HEK293T (cell line): ENCODE measurements around the gene TNPO3.
"Not testable (repeated sequence)": the region's sequence is repeated elsewhere in the genome, so short reads cannot be mapped to it uniquely, and the experiment has no call there.

Experiments used
- CTCF ChIA-PET: fragments of 350-600 bp; formaldehyde crosslinking; extraction: SDS; loops from one replicate; lab custom pipeline; 2021; ENCODE audit warnings: antibody characterized with exemption, inconsistent platforms; lab: Yijun Ruan, JAX
- POLR2A ChIA-PET: fragments of 350-600 bp; formaldehyde crosslinking; extraction: SDS; loops from one replicate; lab custom pipeline; 2020; ENCODE audit warnings: antibody characterized with exemption, inconsistent platforms; lab: Yijun Ruan, JAX
- DNase-seq: peaks from one replicate; pipeline ENCODE4 v3.0.0; 2012; ENCODE audit warnings: mixed read lengths; ENCODE audit errors: extremely low spot score
- ARNT ChIP-seq: fragments of 450-650 bp; IDR thresholded peaks from 2 replicates; pipeline ENCODE4 v1.6.1; 2017; ENCODE audit warnings: mild to moderate bottlenecking
- BHLHE40 ChIP-seq: fragments of 450-650 bp; IDR thresholded peaks from 2 replicates; pipeline ENCODE4 v1.6.1; 2016; ENCODE audit warnings: mild to moderate bottlenecking, moderate library complexity, borderline replicate concordance
- CTBP1 ChIP-seq: fragments of 450-650 bp; IDR thresholded peaks from 2 replicates; pipeline ENCODE4 v1.6.1; 2016; ENCODE audit warnings: borderline replicate concordance
- ELF4 ChIP-seq: fragments of 450-650 bp; IDR thresholded peaks from 2 replicates; pipeline ENCODE4 v1.6.1; 2017; ENCODE audit warnings: antibody characterized with exemption
- FOXA1 ChIP-seq: fragments of 450-650 bp; IDR thresholded peaks from 2 replicates; pipeline ENCODE4 v1.6.1; 2016; ENCODE audit warnings: mild to moderate bottlenecking
- FOXK2 ChIP-seq: fragments of 450-650 bp; IDR thresholded peaks from 2 replicates; pipeline ENCODE4 v1.6.1; 2016; ENCODE audit warnings: mild to moderate bottlenecking
- FOXM1 ChIP-seq: fragments of 450-650 bp; IDR thresholded peaks from 2 replicates; pipeline ENCODE4 v1.6.1; 2017; ENCODE audit warnings: mild to moderate bottlenecking, borderline replicate concordance
- HDGF ChIP-seq: fragments of 450-650 bp; IDR thresholded peaks from 2 replicates; pipeline ENCODE4 v1.6.1; 2017; ENCODE audit warnings: antibody characterized with exemption, borderline replicate concordance
- L3MBTL2 ChIP-seq: fragments of 450-650 bp; conservative IDR thresholded peaks from 2 replicates; pipeline ENCODE4 v1.6.1; 2016; ENCODE audit warnings: mild to moderate bottlenecking
- LEF1 ChIP-seq: fragments of 450-650 bp; IDR thresholded peaks from 2 replicates; pipeline ENCODE4 v1.6.1; 2017; ENCODE audit warnings: mild to moderate bottlenecking, borderline replicate concordance
- NFRKB ChIP-seq: fragments of 450-650 bp; IDR thresholded peaks from 2 replicates; pipeline ENCODE4 v1.6.1; 2016; ENCODE audit warnings: mild to moderate bottlenecking, moderate library complexity
- SP1 ChIP-seq: fragments of 450-650 bp; IDR thresholded peaks from 2 replicates; pipeline ENCODE4 v1.6.1; 2017
- SUZ12 ChIP-seq: fragments of 450-650 bp; IDR thresholded peaks from 2 replicates; pipeline ENCODE4 v1.6.1; 2016; ENCODE audit warnings: mild to moderate bottlenecking
- TARDBP ChIP-seq: fragments of 450-650 bp; IDR thresholded peaks from 2 replicates; pipeline ENCODE4 v1.6.1; 2016
- ZNF384 ChIP-seq: fragments of 450-650 bp; IDR thresholded peaks from 2 replicates; pipeline ENCODE4 v1.6.1; 2016
- TF ChIP-seq, protein P1 (sequence below): fragments of 450-650 bp; IDR thresholded peaks from 2 replicates; pipeline ENCODE4 v1.6.1; 2016

The TNPO3 gene

DNA sequence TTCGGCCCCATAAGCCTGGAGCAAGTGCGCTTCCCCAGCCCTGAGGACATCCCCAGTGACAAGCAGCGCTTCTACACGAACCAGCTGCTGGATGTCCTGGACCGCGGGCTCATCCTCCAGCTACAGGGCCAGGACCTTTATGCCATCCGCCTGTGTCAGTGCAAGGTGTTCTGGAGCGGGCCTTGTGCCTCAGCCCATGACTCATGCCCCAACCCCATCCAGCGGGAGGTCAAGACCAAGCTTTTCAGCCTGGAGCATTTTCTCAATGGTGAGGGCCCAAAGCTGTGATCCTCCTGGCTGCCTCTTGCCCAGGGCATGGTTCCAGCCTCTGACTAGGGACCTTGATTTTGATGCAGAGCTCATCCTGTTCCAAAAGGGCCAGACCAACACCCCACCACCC is 107.1 kb downstream of the TNPO3 start:
- ChIA-PET POLR2A (no interaction called here), CTCF (interaction anchor here (0.7 kb wide), 1 partner anchor 27 kb away, joined by 7 read pairs; no protein-coding TSS in a partner anchor)
- DNase-seq, result no peak
- no peak for TF ChIP-seq SP1
- no peak for TF ChIP-seq FOXA1
- no peak for TF ChIP-seq ZNF384
- no peak for TF ChIP-seq FOXM1
- TF ChIP-seq HDGF, result no peak
- TF ChIP-seq L3MBTL2, result no peak
- no peak for TF ChIP-seq NFRKB
- TF ChIP-seq ARNT, result no peak
- TF ChIP-seq, protein P1, sequence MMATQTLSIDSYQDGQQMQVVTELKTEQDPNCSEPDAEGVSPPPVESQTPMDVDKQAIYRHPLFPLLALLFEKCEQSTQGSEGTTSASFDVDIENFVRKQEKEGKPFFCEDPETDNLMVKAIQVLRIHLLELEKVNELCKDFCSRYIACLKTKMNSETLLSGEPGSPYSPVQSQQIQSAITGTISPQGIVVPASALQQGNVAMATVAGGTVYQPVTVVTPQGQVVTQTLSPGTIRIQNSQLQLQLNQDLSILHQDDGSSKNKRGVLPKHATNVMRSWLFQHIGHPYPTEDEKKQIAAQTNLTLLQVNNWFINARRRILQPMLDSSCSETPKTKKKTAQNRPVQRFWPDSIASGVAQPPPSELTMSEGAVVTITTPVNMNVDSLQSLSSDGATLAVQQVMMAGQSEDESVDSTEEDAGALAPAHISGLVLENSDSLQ, result no peak
- TF ChIP-seq ELF4, result no peak
- TF ChIP-seq BHLHE40, result no peak
- no peak for TF ChIP-seq FOXK2
- no peak for TF ChIP-seq CTBP1
- TF ChIP-seq TARDBP, result no peak

DNA sequence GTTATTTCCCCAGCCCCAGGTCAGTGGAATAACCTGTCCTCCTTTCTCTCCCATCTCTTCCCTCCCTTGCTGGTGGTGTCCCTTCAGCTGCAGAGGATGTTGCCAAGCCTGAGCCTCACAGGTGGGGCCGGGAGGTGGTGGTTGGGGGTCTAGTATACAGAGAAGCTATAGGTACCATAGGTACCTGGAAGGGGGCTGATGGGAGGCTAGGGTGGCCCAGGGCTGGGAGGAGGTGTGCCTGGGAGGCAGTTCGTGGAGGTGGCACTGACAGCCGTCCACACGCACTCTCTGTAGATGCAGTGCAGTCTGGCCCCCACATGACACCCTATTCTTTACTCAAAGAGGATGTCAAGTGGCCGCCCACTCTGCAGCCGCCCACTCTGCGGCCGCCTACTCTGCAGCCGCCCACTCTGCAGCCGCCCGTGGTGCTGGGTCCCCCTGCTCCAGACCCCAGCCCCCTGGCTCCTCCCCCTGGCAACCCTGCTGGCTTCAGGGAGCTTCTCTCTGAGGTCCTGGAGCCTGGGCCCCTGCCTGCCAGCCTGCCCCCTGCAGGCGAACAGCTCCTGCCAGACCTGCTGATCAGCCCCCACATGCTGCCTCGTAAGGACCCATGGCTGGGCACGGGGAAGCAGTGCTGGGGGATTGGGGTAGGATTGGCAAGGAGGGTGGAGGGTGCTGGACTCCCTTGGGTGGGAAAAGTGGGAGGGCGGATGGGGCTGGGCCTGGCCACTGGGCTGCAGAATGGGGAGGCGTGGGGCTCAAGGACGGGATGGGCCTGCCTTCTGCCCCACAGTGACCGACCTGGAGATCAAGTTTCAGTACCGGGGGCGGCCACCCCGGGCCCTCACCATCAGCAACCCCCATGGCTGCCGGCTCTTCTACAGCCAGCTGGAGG is 107.7 kb downstream of the TNPO3 start:
- no peak for DNase-seq
- ChIA-PET CTCF (no interaction called here), POLR2A (no interaction called here)
- TF ChIP-seq FOXA1 (no peak), ZNF384 (no peak), ARNT (no peak), LEF1 (no peak), HDGF (no peak), L3MBTL2 (no peak), NFRKB (no peak), BHLHE40 (no peak), ELF4 (no peak), FOXM1 (no peak), CTBP1 (no peak), SP1 (no peak), TARDBP (no peak), SUZ12 (no peak), FOXK2 (no peak)
- TF ChIP-seq, protein P1, result no peak

DNA sequence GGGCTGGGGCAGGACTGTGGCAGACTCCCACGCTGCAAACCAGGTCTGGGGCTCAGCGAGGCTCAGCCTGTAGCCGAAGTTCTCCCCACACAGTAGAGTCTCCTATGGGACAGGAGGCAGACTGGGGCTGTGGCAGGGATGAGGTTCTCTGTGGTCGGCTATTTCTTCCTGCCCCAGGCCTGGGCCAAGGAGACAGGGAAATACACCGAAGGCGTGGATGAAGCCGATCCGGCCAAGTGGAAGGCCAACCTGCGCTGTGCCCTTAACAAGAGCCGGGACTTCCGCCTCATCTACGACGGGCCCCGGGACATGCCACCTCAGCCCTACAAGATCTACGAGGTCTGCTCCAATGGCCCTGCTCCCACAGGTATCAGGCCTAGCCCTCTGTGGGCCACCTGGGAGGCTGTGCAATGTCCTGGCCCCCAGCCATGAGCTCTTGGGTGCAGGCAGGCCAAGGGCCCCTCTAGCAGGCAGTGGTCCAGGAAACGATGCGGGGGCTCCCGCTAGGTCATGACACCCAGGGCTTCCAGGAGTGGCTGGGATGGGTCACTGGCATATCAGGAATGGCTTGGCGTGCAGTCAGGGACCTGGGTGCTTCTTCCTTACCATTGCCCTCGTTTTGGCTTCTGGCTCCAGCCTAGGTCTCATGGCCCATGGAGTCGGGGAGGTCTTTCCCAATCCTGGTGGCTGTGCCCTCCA is 109.1 kb downstream of the TNPO3 start:
- POLR2A ChIA-PET, result no interaction called here
- CTCF ChIA-PET, result no interaction called here
- no peak for DNase-seq
- TF ChIP-seq ARNT (no peak), L3MBTL2 (no peak), FOXM1 (no peak), ELF4 (no peak), ZNF384 (no peak), HDGF (no peak), FOXK2 (no peak)
- TF ChIP-seq, protein P1, result no peak

DNA sequence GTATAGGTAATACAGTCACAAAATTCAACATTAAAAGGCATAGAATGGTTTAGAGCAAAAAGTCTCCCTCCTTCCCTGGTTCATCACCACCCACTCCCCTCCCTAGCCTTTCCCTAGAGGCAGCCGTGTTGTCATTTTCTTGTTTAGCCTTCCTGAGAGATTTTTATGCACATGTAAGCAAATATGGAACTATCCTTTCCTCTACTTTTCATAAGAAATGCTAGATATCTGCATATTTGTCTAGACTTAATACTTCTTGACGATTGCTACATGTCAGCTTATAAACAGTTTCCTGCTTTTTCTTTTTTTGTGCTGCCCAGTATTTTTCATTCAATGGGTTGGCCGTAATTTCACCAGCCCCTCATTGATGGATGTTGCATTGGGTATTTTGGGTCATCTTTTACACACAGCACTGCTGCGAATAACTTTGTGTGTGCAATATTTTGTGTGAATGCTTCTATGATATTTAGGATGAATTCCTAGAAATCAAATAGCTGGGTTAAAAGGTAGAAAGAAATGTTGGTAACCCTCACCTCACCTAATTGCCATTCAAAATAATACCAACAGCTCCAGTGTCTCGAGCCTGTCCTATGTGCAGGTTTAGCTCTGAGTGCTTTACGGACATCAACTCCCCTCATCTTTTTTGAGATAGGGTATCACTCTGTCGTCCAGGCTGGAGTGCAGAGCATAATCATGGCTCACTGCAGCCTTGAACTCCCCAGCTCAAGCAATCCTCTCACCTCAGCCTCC is 110.2 kb downstream of the TNPO3 start:
- DNase-seq, result no peak
- no peak for TF ChIP-seq SP1
- TF ChIP-seq SUZ12, result no peak
- no peak for TF ChIP-seq L3MBTL2
- TF ChIP-seq FOXK2, result no peak
- TF ChIP-seq ZNF384, result no peak
- TF ChIP-seq, protein P1, result no peak
- TF ChIP-seq FOXA1, result no peak
- TF ChIP-seq BHLHE40, result no peak
- no peak for TF ChIP-seq ELF4
- TF ChIP-seq LEF1, result no peak
- no peak for TF ChIP-seq ARNT
- no peak for TF ChIP-seq FOXM1
- TF ChIP-seq TARDBP, result no peak
- no peak for TF ChIP-seq CTBP1
- no peak for TF ChIP-seq NFRKB
- TF ChIP-seq HDGF, result no peak
- POLR2A ChIA-PET, result interaction anchor here (0.9 kb wide), 1 partner anchor 110 kb away, joined by 3 read pairs; no protein-coding TSS in a partner anchor
- CTCF ChIA-PET, result no interaction called here

DNA sequence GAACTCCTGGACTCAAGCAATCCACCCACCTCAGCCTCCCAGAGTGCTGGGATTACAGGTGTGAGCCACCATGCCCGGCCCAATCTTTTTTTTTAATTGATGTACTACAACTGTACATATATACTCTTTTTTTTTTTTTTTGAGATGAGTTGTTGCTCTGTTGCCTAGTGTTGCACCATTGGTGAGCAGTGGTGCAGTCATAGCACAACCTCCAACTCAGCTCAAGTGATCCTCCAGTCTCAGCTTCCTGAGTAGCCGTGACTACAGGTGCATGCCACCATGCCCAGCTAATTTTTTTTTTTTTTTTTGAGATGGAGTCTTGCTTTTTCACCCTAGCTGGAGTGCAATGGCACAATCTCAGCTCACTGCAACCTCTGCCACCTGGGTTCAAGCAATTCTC is 111.7 kb downstream of the TNPO3 start:
- POLR2A ChIA-PET, result not testable (repeated sequence)

More for the DNA sequence above, 111.7 kb downstream of the TNPO3 start:
- CTCF ChIA-PET, result interaction anchor here (0.7 kb wide), 1 partner anchor 143 kb away, joined by 4 read pairs; no protein-coding TSS in a partner anchor
- not testable (repeated sequence) for DNase-seq
